ENCODE data around the gene NRGN. TPM values are rescaled to one million over a fixed set of nuclear protein-coding genes. Genes with fewer than 3 reads are reported as not detected.
A peak's percentile ranks its signal among the peaks of the same experiment; 100 is the strongest.

Gene NRGN
- total RNA-seq, 4 donors from 2014 or later: 0.83 to 5.0 (median 1.5) TPM

DNA sequence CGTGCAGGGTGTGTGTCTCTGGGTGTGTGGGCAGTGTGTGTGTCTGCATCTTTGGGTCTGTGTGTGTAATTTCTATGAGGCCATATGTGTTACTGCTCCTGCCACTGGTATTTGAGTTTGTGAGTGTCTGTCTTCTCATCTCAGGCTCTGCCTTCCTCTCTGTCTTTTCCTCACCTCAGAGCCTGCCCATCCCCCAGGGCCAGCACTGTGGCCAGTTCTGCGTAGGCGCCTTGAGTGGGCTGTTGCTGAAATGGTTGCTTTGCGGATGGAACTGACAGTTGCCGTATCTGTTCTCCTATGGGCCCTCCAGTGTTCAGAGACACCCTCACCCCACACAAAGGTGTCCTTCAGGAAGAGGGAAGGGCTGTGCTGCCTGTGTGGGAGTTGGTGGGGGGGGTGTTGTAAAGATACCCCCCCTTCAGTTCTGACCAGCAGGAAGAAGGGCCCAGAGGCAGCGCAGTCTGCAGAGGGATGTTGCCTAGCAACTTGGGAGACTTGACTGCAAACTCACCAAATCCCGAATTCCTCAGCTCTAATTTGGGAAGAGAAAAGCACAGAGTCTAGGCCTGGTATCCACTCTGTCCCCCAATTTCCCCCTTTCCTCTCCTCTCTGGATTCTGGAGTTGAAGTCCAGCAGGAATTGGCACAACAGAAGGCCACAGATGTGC is 2.0 kb upstream of the NRGN start:
- H3K4me3 ChIP-seq: no peak overlapping the region
- no peak overlapping the region for H3K27ac ChIP-seq
- no peaks in the 10 kb centered on the region for H3K36me3 ChIP-seq
- DNase-seq: no peak
- H3K4me1 ChIP-seq: peaks cover 13 to 20% (median 17%) of the 10 kb centered on the region in 3 donors
- intact Hi-C loops (cut with DNase I): no loop called here
- TF ChIP-seq, protein P1, sequence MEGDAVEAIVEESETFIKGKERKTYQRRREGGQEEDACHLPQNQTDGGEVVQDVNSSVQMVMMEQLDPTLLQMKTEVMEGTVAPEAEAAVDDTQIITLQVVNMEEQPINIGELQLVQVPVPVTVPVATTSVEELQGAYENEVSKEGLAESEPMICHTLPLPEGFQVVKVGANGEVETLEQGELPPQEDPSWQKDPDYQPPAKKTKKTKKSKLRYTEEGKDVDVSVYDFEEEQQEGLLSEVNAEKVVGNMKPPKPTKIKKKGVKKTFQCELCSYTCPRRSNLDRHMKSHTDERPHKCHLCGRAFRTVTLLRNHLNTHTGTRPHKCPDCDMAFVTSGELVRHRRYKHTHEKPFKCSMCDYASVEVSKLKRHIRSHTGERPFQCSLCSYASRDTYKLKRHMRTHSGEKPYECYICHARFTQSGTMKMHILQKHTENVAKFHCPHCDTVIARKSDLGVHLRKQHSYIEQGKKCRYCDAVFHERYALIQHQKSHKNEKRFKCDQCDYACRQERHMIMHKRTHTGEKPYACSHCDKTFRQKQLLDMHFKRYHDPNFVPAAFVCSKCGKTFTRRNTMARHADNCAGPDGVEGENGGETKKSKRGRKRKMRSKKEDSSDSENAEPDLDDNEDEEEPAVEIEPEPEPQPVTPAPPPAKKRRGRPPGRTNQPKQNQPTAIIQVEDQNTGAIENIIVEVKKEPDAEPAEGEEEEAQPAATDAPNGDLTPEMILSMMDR (IDR thresholded peaks at IDR 0.05): no peak
- TF ChIP-seq POLR2A (IDR thresholded peaks at IDR 0.05): no peak
- H3K9me3 ChIP-seq: no peaks in the 10 kb centered on the region
- 79 to 81% methylated on average over 6 of the region's 7 CpGs for WGBS, 2 donors
- H3K27me3 ChIP-seq: peaks cover 0 to 45% (median 0%) of the 10 kb centered on the region in 4 donors

DNA sequence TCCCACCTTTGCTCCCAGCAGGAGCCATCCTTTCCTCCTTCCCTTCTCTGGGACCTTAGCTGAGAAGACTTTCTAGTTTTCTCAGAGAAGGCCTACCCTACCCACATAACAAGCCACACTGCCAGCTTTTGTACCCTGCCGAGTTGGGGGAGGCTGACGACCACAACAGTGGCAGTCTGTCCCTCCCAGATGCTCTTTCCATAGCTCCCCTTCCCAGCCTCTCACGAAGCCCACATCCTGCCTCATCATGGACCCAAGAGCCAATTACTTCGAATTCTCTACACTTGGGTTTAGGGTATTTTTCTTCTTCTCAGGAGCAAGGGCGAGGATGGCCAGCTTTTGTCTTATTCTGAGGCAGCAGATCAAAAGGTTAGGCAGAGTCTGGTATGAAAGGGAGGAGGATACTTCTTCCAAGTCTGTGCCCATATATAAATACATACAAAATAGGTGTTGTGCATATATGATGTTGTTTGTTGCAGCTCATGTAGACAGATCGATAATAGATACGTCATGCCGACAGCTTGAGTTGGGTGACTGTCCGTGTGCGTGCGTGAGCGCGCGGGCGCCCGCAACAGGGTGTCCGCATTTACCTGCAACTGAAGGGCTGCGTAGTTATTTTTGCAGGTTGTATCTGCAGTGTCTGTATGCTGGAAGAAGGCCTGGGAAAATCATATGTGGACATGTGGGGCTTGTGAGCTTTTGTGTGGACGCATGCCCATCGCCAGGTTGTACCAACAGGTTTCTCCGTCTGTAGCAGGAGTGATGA is 846 bp upstream of the NRGN start:
- peak overlapping the region in 3 of 4 donors; percentile 48 to 78 (median 59) for H3K4me3 ChIP-seq

GRCh38 chr11:124740277-124740882 is 638 bp downstream of the NRGN start:
- Histone ChIP-seq H3K4me1 (peaks cover 13 to 24% (median 19%) of the 10 kb centered on the region in 3 donors), H3K27ac (peak overlapping the region in 1 of 4 donors; percentile 54), H3K27me3 (peaks cover 0 to 71% (median 0%) of the 10 kb centered on the region in 4 donors), H3K4me3 (peak overlapping the region; percentile 36 to 78 (median 54)), H3K9me3 (no peaks in the 10 kb centered on the region), H3K36me3 (no peaks in the 10 kb centered on the region)
- DNase-seq: no peak
- intact Hi-C loops (cut with DNase I): loop anchor here (5.0 kb wide), 1 partner anchor 68 kb away; the partner anchor contains the start of genes SIAE and SPA17
- TF ChIP-seq, protein P1 (IDR thresholded peaks at IDR 0.05): peak in 4 of 6 experiments; percentile 32 to 66 (median 42)
- no peak for TF ChIP-seq POLR2A (IDR thresholded peaks at IDR 0.05)
- 0 to 2% methylated on average over 7 to 21 of the region's 37 CpGs for WGBS, 2 donors

More for the DNA sequence above, 846 bp upstream of the NRGN start:
- intact Hi-C loops (cut with DNase I): no loop called here
- Histone ChIP-seq H3K36me3 (no peaks in the 10 kb centered on the region), H3K27me3 (peaks cover 0 to 56% (median 0%) of the 10 kb centered on the region in 4 donors), H3K27ac (no peak overlapping the region), H3K9me3 (no peaks in the 10 kb centered on the region), H3K4me1 (peaks cover 13 to 20% (median 17%) of the 10 kb centered on the region in 3 donors)
- no peak for TF ChIP-seq POLR2A (IDR thresholded peaks at IDR 0.05)
- TF ChIP-seq, protein P1 (IDR thresholded peaks at IDR 0.05): no peak
- WGBS, 2 donors: 73% methylated on average over 20 to 21 of the region's 21 CpGs
- no peak for DNase-seq

DNA sequence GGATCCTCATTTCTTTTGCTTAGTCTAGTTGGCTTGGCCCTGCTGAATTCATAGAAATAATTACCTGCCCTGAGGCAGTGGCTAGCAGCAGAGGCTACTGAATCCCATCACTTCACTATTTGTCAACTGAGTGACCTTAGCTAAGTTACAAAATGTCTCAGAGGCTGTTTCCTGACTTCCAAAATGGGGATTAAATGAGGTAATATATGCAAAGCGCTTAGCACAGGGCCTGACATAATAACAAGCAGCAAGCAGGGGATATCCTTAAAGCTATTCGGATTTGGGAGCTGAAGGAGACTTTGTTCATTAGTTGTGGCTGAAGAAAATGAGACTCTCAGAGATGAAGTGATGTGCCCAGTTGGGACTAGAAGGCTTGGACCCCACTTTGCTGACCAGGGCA is 2.8 kb downstream of the NRGN start:
- H3K4me1 ChIP-seq: peaks cover 30 to 45% (median 31%) of the 10 kb centered on the region in 3 donors
- no peak overlapping the region for H3K4me3 ChIP-seq
- H3K36me3 ChIP-seq: no peaks in the 10 kb centered on the region
- H3K9me3 ChIP-seq: no peaks in the 10 kb centered on the region
- TF ChIP-seq POLR2A (IDR thresholded peaks at IDR 0.05): no peak
- TF ChIP-seq, protein P1 (IDR thresholded peaks at IDR 0.05): no peak
- intact Hi-C loops (cut with DNase I): loop anchor here (5.0 kb wide), 1 partner anchor 70 kb away; the partner anchor contains the start of genes SIAE and SPA17
- no peak for DNase-seq
- peaks cover 0 to 93% (median 0%) of the 10 kb centered on the region in 4 donors for H3K27me3 ChIP-seq
- H3K27ac ChIP-seq: no peak overlapping the region
- 92 to 94% methylated on average over 2 of the region's 2 CpGs for WGBS, 2 donors
